ENCODE measurements around the gene JARID2.
A peak's percentile ranks its signal among the peaks of the same experiment; 100 is the strongest.
"Not testable (repeated sequence)": the region's sequence is repeated elsewhere in the genome, so short reads cannot be mapped to it uniquely, and the experiment has no call there.

The JARID2 gene

DNA sequence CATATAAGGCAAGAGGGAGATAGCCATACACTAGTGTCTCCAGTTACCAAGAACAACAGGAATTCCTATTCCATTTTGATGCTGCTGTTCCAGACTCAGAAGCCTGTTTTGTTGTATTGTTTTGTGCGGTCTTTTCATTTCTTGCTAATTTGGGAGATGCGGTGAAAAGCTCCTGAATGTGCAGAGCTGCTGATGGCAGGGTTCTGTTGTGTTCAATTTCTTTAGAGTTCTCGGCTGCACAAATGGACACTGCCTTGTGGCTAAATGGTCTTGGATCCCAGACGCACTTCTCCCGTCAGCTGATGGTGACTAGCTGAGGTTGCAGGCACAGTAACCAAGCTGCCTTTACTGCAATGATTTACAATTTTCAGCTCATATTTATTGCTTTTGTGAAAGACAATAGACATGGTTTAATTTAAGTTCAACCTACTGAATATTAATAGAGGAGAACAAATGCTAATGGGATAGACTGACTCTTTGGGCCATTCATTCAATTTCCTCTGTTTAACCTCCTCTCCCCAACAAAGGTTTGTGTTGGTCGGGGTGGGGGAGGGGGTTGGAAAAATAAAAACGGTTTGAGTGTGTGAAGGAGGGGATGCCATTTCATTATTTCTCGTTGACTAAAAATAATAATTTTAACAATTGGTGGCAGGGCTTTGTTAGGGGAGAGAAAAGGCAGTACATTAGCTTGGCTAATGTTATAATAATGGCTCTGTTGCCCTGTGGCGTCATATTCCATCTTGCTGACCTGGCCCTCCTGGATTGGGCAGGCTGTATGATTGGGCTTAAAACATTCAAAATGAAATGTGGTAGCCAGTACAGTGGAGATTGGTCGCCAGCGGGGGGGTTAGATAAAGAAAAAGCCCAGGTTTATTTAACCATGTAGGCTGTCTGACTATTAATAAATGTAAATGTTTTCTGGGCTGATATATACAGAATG, 159.5 kb downstream of the JARID2 start:
- DNase-seq = no peak

DNA sequence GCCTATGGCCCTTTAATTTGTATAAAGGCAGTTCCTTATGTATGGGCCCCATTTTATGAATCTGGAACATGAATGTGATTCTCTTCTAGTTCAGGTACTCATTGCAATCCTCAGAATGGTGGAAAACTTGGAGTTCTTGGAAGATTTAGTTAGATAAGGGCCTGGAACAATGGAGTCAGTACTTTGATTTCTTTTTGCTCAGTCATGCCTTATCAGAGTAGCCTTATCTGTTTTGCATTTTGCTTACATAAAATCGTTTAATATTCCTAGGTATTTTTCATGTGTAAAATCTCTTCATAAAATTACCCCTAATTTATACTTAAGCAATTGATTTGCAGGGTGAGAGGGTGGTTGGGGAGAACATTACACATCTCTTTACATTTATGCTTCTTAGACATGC, 160.6 kb downstream of the JARID2 start:
- no peak for DNase-seq

DNA sequence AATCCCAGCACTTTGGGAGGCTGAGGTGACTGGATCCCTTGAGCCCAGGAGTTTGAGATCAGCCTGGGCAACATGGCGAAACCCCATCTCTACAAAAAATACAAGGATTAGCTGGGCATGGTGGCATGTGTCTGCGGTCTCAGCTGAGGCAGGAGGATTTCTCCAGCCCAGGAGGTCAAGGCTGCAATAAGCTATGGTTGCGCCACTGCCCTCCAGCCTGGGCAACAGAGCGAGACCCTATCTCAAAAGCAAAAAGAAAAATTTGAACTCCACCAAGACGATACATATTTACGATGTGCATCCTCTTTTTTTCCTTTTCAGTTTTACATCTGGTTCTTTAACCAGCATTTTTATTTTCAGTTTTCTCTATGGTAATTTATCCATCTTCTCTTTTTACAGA, 162.1 kb downstream of the JARID2 start:
- DNase-seq = no peak

DNA sequence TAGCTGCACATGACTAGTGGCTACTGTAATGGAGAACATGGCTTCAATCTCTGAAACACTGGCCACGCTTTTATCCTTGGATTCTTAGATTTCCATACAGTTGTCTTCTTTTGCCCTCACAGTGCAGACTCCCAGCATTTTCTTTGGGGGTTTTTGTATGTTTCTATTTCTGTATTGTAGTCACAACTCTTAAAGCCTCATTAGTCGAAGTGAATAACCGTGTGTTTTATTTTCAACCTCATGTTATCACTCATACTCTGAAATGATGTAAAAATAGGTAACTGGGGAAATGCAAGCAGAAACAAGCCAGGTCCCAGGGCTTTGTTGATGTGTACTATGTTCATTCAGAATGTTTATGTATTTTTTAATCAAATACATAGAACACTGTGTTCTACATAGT, 162.9 kb downstream of the JARID2 start:
- DNase-seq = no peak

DNA sequence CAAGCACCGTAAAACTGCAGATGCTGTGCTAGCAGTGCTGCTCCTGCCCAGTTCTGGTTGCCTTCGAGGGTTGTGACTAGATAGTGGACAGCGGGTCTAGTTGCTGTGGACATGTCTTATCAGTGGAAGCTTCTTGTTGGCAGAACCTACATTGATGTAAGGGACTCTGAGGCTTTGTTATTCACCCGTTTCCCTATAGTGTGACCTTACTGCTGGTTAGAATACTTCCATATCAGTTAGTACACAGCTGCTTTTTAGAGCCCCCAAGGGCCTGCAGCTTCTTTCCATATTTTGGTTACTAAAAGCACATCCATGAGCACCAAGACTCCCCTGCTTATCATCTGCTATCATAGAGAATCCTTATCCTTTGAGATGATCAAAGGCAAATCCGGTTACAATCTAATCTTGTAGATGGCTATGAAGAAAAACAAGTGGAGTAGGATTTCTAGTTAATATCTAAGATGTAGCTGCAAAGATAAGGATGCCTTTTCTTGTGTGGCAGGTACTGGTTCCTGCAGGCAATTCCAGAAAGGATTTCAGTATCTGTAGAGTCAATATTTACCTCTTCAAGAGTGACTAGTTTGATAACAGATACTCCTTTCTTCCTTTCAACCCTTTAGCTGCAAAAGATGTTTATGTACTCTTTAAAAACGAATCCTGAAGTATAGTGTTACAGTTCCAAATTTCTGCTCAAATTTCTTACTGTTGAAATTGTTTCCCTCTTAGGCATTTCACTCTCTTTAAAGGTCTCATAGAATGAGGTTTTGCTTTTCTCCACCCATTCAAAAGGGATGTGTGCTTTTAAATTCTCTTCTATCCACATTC, 163.6 kb downstream of the JARID2 start:
- DNase-seq = no peak

DNA sequence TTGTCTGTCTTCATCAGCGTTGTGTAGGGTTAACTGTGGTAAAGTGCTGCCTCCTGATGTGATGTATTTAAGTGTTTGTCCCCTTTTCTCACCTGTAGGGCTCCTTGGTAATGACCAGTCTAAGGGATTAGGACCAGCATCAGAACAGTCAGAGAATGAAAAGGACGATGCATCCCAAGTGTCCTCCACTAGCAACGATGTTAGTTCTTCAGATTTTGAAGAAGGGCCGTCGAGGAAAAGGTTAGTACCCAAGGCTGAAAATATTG, 164.2 kb downstream of the JARID2 start:
- DNase-seq = no peak

DNA sequence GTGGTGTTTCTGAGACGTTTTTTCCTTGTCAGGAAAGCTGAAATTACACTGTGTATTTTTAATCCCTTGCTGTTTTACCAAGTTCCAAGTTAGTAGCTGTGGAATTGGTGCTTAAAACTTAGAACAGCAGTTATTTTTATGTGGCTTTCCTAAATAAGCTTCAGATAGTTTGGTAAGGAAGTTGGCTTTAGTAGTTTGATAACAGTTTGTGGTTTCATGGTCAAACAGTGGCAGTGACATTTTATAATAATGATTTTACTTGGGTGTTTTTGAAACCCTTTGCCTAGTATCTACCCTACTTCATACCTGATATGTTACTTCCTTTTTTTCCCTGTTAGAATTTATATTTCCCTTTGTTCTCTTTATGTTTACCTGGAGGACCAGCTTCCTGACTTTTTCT, 164.9 kb downstream of the JARID2 start:
- DNase-seq = no peak

DNA sequence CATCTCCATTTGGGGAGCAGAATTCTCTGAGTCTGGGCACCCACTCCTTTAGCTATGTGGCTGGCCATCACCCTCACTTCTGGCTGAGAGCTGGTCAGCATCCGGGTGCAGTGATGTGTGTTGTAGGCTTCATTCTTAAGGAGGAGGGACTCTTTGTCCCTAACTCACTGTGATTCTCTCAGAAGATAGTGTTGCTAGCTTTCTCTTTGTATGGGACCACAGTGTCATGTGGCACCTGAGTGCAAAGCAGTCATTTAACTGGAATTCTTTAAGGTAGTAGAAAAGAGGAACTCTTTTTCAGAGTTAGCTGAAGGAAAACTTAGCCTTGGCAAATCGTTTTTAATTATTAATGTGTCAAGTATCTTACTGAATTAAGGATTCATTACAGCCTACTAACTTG, 165.9 kb downstream of the JARID2 start:
- no peak for DNase-seq

DNA sequence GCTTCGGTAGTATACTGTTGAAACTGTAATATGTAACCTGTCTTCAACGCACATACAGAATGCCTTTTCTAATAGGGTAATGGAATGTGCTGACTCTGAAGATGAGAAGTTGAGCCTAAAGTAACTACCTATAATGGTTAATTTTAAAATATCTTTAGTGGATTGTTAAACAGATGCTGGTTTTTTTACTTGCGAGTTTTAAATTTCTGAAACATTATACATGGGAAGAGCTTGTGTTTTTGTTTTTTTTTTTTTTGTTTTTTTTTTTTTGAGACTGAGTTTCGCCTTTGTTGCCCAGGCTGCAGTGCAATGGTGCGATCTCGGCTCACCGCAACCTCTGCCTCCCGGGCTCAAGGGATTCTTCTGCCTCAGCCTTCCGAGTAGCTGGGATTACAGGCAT, 166.9 kb downstream of the JARID2 start:
- no peak for DNase-seq

DNA sequence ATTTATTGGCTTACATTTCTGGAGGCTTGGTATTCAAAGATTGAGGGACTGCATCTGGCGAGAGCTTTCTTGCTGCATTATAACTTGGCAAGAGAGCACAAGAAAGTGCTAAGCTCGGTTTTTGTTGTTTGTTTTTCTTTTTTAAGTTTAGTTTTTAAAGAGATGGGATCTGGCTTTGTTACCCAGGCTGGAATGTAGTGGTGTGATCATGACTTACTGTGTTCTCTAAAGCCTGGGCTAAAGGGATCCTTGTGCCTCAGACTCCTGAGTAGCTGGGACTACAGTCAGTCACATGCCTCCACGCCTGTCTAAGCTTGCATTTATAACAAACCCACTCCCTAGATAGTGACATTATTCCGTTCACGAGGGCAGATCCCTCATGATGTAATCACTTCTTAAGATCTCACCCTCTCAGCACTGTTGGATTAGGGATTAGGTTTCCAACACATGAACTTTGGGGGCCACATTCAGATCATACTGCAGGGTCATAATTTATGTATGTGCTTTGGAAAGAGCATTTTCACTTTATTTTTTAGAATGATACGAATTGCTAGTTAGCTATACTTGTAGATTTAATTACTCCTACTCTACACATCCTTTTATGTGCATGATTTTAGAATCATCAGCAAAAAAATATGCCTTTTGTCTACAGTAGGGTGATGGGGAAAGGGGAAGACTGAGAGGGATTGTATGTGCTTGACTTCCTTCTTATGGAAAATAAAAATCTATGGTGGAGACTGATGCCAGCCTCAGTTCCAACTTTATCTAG, 167.8 kb downstream of the JARID2 start:
- no peak for DNase-seq

DNA sequence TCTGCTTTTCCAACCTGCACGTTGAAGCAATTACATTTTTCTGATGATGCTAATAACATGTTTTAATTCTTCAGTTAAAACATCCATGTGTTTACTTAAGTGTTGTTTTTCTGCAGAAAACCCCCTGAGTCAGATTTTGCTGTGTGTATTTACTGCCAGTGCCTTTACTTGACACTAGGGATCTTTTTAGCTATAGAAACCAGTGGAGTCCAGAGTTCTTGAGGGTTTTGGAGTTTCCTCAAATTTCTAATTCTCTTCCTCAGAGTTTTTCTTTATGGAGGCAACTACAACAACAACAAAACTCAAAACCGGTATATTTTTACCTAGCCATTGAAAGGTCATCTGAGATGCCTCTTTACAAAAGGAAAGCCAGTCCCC, 168.4 kb downstream of the JARID2 start:
- DNase-seq = no peak

DNA sequence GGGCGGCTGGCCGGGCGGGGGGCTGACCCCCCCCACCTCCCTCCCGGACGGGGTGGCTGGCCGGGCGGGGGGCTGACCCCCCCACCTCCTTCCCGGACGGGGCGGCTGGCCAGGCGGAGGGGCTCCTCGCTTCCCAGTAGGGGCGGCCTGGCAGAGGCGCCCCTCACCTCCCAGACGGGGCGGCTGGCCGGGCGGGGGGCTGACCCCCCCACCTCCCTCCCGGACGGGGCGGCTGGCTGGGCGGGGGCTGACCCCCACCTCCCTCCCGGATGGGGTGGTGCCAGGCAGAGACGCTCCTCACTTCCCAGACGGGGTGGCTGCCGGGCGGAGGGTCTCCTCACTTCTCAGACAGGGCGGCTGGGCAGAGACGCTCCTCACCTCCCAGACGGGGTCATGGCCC, 169.8 kb downstream of the JARID2 start:
- not testable (repeated sequence) for DNase-seq

DNA sequence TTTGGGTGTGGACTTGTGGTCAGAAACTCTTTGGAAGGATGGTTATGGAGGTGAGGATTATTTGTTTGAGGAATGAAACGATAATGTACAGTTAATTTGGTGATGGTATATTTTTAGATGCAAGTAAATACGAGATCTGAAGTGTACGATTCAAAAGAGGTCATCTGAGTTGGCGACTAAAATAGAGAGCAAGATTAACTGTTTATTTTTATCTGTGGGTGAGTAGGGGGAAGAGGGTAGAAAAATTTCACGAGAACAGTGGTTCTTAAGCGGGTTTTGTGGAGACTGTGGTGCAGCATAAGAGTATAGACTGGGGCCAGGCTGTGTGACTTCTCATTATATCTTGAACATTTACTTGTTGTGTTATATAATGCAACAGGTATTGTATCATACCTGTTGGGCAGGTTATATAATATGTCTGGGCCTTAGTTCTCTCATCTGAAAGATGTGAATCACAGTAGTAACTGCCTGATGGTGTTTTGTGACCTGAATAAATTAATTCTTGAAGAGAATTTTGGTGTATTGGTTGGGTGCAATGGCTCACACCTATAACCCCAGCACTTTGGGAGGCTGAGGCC, 171.2 kb downstream of the JARID2 start:
- DNase-seq = no peak

DNA sequence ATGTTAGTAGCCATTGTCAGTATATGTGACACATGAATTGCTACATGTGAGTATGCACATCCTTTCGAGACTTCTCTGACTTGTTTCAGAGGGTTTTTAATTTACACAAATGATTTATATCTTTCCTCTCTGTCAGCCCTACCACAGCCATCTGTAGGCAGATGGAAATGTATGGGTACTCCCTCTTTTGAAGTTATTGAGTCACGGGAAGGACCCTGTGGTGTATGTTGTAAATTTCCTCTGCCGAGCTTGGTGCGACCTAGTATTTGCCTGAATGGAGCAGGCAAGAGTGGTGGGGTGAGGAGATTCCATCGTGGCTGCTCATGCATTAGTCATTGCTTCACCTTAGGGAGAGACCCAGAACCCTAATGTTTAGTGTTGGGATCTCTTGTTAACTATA, 171.9 kb downstream of the JARID2 start:
- DNase-seq = peak; percentile 39

DNA sequence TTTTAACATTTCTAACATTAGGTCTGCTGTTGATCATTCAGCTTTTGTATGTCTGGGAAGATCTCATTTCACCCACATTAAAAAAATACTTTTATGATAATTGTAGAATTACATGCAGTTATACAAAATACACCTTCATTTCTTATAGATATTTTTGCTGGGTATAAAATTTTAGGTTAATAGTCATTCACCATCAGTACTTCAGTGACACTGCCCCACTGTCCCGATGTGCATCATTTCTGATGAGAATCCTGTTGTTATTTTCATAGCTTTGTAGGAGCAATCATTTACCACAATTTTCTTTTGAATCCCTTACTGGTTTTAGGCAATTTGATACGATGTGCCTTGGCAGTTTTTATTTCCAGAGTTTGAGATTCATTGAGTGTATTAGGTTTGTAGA, 173.6 kb downstream of the JARID2 start:
- DNase-seq = no peak

DNA sequence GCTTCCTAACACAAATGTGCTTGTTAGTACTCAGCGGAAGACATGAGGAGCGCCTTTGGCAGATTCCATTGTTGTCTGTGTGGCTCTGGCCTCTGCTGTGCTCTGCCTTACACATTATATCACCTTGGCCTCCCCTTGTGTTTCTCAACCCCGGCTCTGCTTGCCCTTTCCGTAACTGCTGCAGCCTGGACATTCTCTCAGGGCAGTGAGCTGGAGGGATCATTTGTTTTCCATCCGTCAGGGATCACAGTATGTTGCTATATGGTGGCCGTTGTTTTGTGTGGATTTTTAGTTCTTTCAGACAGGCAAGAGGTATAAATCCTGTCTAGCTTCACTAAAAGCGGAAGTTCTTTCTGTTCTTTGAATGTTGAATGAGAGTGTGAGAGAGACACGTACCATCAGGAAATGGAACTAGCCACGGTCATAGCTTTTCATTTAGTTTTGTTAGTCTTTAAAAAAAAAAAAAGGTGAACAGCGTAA, 175.1 kb downstream of the JARID2 start:
- DNase-seq = no peak

DNA sequence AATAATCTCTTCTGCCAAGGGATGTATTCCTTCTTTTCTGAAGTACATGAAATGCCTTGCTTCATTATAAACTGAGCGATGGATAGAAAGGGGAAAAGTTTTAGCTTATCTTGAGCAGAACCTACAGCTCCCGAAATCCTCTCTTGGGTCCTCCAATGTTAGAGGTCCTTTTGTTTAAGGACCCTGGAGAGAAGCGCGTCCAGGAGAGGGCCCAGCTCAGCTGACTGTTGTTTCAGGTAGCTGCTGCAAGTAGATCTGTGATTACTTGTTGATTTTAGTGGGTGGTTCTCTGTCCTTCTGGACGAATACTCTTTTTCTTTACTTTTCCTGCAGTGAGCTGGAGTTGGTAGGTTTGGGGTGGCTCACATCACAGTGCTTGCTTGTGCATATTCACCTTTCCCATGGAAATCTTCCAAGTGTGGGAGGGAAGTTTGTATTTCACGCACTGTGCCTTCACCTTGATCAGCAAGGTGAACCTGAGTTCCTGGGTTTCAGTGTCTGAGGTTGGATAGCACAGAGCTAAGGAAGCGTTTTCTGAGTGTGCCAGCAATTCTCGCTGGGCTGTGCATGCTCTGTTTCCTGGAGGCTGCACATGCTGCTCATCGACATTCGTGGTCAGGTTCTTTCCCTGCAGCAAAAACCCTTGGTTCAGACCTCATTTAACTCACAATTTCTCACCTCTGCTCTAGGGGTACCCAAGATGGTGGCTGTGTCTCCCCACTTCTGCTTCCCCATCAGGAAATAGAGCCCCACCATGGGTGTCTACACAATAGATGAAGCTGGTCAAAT, 176.3 kb downstream of the JARID2 start:
- DNase-seq = no peak

DNA sequence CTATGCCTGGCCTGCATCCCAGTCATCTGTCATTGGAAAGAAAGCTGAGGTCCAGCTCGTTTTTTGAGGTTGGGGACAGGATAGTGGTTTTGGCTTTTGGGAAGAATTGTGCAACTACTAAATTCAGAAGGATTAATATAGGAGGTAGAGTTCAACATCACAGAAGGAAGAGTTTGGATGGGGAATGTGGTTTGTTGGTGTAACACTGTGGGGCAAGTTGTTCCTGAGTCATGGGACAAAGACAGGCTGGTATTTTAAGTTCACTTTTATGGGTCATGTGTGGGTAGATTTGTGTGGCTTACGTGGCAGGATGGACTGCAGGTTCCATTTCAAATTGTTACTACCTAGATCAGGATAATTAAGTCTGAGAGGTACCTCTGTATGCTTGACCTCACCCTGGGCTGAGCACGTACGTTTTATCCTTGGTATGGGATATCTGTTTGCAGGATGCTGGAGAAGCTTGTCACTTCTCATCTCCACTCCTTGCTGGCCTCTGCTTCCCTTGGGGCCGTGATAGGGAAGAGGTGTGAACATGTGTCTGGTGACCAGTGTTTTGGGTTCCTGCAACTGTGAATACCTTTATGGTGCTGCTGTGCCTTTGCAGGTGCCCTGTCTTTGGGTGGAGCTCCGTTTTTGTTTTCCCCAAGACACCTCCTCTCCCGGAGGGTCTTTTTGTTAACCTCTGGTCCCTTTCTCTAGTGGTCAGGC, 177.6 kb downstream of the JARID2 start:
- DNase-seq = no peak

DNA sequence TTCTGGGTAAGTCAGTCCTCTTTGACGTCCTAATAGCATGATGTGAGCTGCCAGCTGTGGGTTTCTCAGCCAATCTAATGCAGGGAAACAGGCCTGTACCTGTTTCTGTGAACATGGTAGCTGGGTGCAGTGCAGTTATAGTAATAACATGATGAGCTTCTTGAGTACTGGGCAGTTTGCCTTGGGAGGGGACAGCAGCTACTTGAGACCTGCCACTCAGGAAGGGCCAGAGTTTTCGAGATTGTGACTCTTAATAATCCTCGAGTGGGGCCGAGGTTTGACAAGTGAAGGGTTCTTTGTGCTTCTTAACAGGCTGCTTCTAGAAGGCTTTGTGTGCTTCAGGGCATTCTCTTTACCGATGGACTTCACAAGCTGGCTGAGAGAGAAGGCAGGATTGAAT, 180.1 kb downstream of the JARID2 start:
- DNase-seq = no peak

DNA sequence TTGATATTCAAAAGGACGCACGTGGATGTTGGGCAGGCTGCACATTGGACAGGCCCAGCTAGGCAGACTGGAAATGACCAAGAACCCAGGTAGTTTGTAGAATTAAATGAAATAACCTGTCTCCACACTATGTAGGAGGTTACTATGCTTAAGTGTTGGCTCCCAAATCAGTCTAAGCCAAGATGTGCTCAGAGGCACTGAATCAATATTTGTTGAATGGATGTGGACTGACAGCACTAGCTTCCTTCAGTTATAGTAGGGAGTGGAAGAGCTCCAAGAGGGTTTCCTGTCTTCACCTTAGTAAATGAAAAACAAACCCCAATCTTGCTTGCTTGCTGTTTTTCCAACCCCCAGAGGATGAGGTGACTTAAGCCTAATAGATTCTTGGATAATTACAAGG, 180.5 kb downstream of the JARID2 start:
- no peak for DNase-seq

DNA sequence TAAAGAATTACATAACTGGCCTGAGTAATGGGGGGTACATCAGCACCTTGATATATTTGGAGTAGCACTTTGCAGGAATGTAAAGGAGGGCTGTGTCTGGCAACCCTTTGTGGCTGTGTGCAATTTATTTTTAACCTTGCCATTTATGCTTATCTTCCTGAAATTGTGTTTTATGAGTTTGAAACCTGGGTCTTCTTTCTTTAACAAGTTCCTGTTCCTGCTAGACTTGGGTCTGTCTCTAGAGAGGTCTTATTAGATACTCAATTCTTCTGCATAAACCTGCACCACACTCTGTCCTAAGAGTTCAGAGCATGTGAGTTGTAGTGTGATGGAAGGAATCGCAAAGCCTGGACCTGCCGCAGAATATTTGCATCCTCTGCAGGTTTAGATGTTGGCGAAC, 181.0 kb downstream of the JARID2 start:
- no peak for DNase-seq

Data from stimulated activated naive CD4-positive, alpha-beta T cell treated with Interleukin-2 at 50 U/mL for 16 hours (primary cell).